Stomach (tissue), 9 donors: ENCODE data around the gene PASD1. TPM values are rescaled to one million over a fixed set of nuclear protein-coding genes. Genes with fewer than 3 reads are reported as not detected.
"Not testable (repeated sequence)": the region's sequence is repeated elsewhere in the genome, so short reads cannot be mapped to it uniquely, and the experiment has no call there.

Source experiments
- DNase-seq, 2 donors: peaks; one replicate each; pipeline versions ENCODE4 v3.0.0 to v3.0.0-alpha.2; 2013 to 2019
- H3K27ac ChIP-seq, 5 donors: fragments of 200-600 bp in 4 of 5; sonication (generic) in 4 of 5; one replicate each; pipeline ENCODE4 v1.5.1; 2013 to 2019; ENCODE audit warnings: mild to moderate bottlenecking in 1 of 5, moderate library complexity in 1 of 5
- H3K27me3 ChIP-seq, 3 donors: fragments of 200-600 bp; sonication (generic); one replicate each; pipeline ENCODE4 v1.5.1; 2017 to 2019; ENCODE audit warnings: mixed run types in 1 of 3
- H3K36me3 ChIP-seq, 4 donors: fragments of 200-600 bp; sonication (generic); 1 replicate in 3 of 4; 2 replicates in 1 of 4; pipeline ENCODE4 v1.5.1; 2016 to 2019
- H3K4me1 ChIP-seq, 4 donors: fragments of 200-600 bp; sonication (generic); one replicate each; pipeline ENCODE4 v1.5.1; 2016 to 2019
- H3K4me3 ChIP-seq, 4 donors: fragments of 200-600 bp; sonication (generic) in 3 of 4; one replicate each; pipeline ENCODE4 v1.5.1; 2016 to 2019; ENCODE audit warnings: mild to moderate bottlenecking in 1 of 4
- H3K9me3 ChIP-seq, 4 donors: fragments of 200-600 bp; sonication (generic); one replicate each; pipeline ENCODE4 v1.5.1; 2016 to 2019
- CTCF ChIP-seq, 7 experiments: fragments of 450-650 bp in 4 of 7; fragments of 200-600 bp in 3 of 7; sonication (generic) in 3 of 7; IDR thresholded peaks; one replicate each; pipeline ENCODE4 v1.5.1; 2016 to 2019; ENCODE audit warnings: antibody characterized with exemption in 7 of 7, control low read depth in 2 of 7, mild to moderate bottlenecking in 1 of 7
- EP300 ChIP-seq: sonication (generic); formaldehyde crosslinking; IDR thresholded peaks from one replicate; pipeline ENCODE4 v1.6.1; 2017; ENCODE audit warnings: antibody characterized with exemption
- POLR2A ChIP-seq, 4 donors: fragments of 450-650 bp; IDR thresholded peaks; one replicate each; pipeline ENCODE4 v1.6.1; 2016; ENCODE audit warnings: antibody characterized with exemption in 4 of 4, control low read depth in 2 of 4, mild to moderate bottlenecking in 1 of 4, moderate library complexity in 1 of 4
- POLR2AphosphoS5 ChIP-seq, 3 donors: sonication (generic); formaldehyde crosslinking; IDR thresholded peaks; one replicate each; pipeline ENCODE4 v1.6.1; 2016; ENCODE audit warnings: antibody characterized with exemption in 3 of 3
- WGBS, 5 donors: extraction: QIAGEN DNeasy Blood & Tissue Kit in 3 of 5; methylation state at CpG; one replicate each; pipeline versions ENCODE4 v1.1.5 to v1.1.7; 2013 to 2018; 5-methylcytosine and 5-hydroxymethylcytosine counted together
- intact Hi-C: fragments of 100-400 bp; cut with DNase I; formaldehyde crosslinking; loops from one replicate; pipeline ENCODE4 v1.15.1; 2023; ENCODE audit warnings: low total_unique reads
- polyA plus RNA-seq, 3 donors: library from polyadenylated mRNA; stranded (reverse); fragments of 200-250 nt; gene quantifications; one replicate each; pipeline ENCODE4 v1.2.3, GENCODE V29; 2013
- total RNA-seq, 5 donors: library from RNA; depleted of rRNA; stranded (reverse); fragments of >200 nt; gene quantifications; one replicate each; pipeline versions ENCODE4 v1.1.0 to v1.2.3, GENCODE V29; 2014 to 2016
- donor health status: healthy with polysubstance abuse.
- donor health status: Bipolar disorder and iron deficiency.
- donor health status: healthy.

Gene PASD1
- total and polyA plus RNA-seq, 8 donors = not detected

GRCh38 chrX:151543706-151544105, 19.8 kb upstream of the PASD1 start:
- TF ChIP-seq POLR2A (IDR thresholded peaks at IDR 0.05) (no peak), CTCF (IDR thresholded peaks at IDR 0.05) (no peak), POLR2AphosphoS5 (IDR thresholded peaks at IDR 0.05) (no peak), EP300 (no peak)
- WGBS, 5 donors = 56 to 76% (median 70%) methylated on average over 2 of the region's 2 CpGs
- no peaks in the 10 kb centered on the region for H3K4me1 ChIP-seq
- no peaks in the 10 kb centered on the region for H3K36me3 ChIP-seq
- no peaks in the 10 kb centered on the region for H3K9me3 ChIP-seq
- intact Hi-C loops = no loop called here
- peaks cover 0 to 4% (median 0%) of the 10 kb centered on the region in 3 donors for H3K27me3 ChIP-seq
- no peak overlapping the region for H3K4me3 ChIP-seq
- H3K27ac ChIP-seq = no peak overlapping the region
- no peak for DNase-seq

GRCh38 chrX:151546226-151546625, 17.2 kb upstream of the PASD1 start:
- DNase-seq, H3K4me1 ChIP-seq, H3K4me3 ChIP-seq, intact Hi-C loops, H3K9me3 ChIP-seq, H3K36me3 ChIP-seq, H3K27me3 ChIP-seq, H3K27ac ChIP-seq: not testable (repeated sequence)
- 33 to 79% (median 77%) methylated on average over 1 to 6 of the region's 6 CpGs for WGBS, 5 donors

- H3K9me3 ChIP-seq, H3K4me1 ChIP-seq, DNase-seq, H3K4me3 ChIP-seq, H3K36me3 ChIP-seq, intact Hi-C loops, H3K27me3 ChIP-seq, H3K27ac ChIP-seq: not testable (repeated sequence)
- 92 to 100% (median 94%) methylated on average over 2 to 21 of the region's 25 CpGs; no CpG with 5 or more reads in 1 of the 5 donors for WGBS, 5 donors
These were observed 12.3 kb upstream of the PASD1 start for GRCh38 chrX:151551176-151551575.

- Histone ChIP-seq H3K27ac (no peak overlapping the region), H3K4me3 (no peak overlapping the region), H3K4me1 (no peaks in the 10 kb centered on the region), H3K27me3 (no peaks in the 10 kb centered on the region), H3K36me3 (no peaks in the 10 kb centered on the region), H3K9me3 (peaks cover 0 to 7% (median 0%) of the 10 kb centered on the region in 4 donors)
- TF ChIP-seq CTCF (IDR thresholded peaks at IDR 0.05) = no peak
- TF ChIP-seq POLR2AphosphoS5 (IDR thresholded peaks at IDR 0.05) = no peak
- TF ChIP-seq POLR2A (IDR thresholded peaks at IDR 0.05) = no peak
- no peak for TF ChIP-seq EP300
- DNase-seq = no peak
- intact Hi-C loops = no loop called here
- WGBS, 5 donors = 56 to 76% (median 63%) methylated on average over 4 of the region's 4 CpGs
These were observed 10.7 kb upstream of the PASD1 start for GRCh38 chrX:151552743-151553142.

- H3K36me3 ChIP-seq, DNase-seq, intact Hi-C loops, H3K4me1 ChIP-seq, H3K27me3 ChIP-seq, H3K9me3 ChIP-seq, H3K27ac ChIP-seq, H3K4me3 ChIP-seq: not testable (repeated sequence)
- WGBS, 5 donors = 93 to 100% (median 96%) methylated on average over 1 to 24 of the region's 25 CpGs
These were observed 8.2 kb upstream of the PASD1 start for GRCh38 chrX:151555301-151555700.

- H3K36me3 ChIP-seq, H3K27me3 ChIP-seq, H3K4me1 ChIP-seq, H3K4me3 ChIP-seq, DNase-seq, H3K27ac ChIP-seq, intact Hi-C loops, H3K9me3 ChIP-seq: not testable (repeated sequence)
- 96 to 100% (median 99%) methylated on average over 4 to 8 of the region's 21 CpGs; no CpG with 5 or more reads in 2 of the 5 donors for WGBS, 5 donors
These were observed 990 bp upstream of the PASD1 start for GRCh38 chrX:151562485-151562884.

GRCh38 chrX:151563003-151563402, 472 bp upstream of the PASD1 start:
- H3K4me3 ChIP-seq, H3K36me3 ChIP-seq, H3K4me1 ChIP-seq, H3K27me3 ChIP-seq, H3K9me3 ChIP-seq, DNase-seq, H3K27ac ChIP-seq, intact Hi-C loops: not testable (repeated sequence)
- 93 to 100% (median 96%) methylated on average over 4 to 24 of the region's 24 CpGs for WGBS, 5 donors
